IPS-18a (cell line): ENCODE results near the gene NARF.
"Not testable (repeated sequence)": the region's sequence is repeated elsewhere in the genome, so short reads cannot be mapped to it uniquely, and the experiment has no call there.

Source experiments
- H3K27ac ChIP-seq: one replicate; pipeline ENCODE4 v1.5.1; 2013; ENCODE audit warnings: low read length
- H3K27me3 ChIP-seq: one replicate; pipeline ENCODE4 v1.6.1; 2013; ENCODE audit warnings: mild to moderate bottlenecking, low read length; ENCODE audit not compliant: control insufficient read depth, insufficient read depth
- H3K36me3 ChIP-seq: one replicate; pipeline ENCODE4 v1.6.1; 2013; ENCODE audit warnings: low read depth, low read length; ENCODE audit not compliant: control insufficient read depth
- H3K4me1 ChIP-seq: one replicate; pipeline ENCODE4 v1.6.1; 2013; ENCODE audit warnings: low read depth, low read length; ENCODE audit not compliant: control insufficient read depth
- H3K4me3 ChIP-seq: one replicate; pipeline ENCODE4 v1.5.1; 2013; ENCODE audit warnings: low read length
- H3K9ac ChIP-seq: one replicate; pipeline ENCODE4 v1.6.1; 2013; ENCODE audit warnings: mild to moderate bottlenecking, low read length, moderate library complexity
- H3K9me3 ChIP-seq: one replicate; pipeline ENCODE4 v1.6.1; 2013; ENCODE audit warnings: low read depth, low read length; ENCODE audit not compliant: control insufficient read depth

NARF gene

DNA sequence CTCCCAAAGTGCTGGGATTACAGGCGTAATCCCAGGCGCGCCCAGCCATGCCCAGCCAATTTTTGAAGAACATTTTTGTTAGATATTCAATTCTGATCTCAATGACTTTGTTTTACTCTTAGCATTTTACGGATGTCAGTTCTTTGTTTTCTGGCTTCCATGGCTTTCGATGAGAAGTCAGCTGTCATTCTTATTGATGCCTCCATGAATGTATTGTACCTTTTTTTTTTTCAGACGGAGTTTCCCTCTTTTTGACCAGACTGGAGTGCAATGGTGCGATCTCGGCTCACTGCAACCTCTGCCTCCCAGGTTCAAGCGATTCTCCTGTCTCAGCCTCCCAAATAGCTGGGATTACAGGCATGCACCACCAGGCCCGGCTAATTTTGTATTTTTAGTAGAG, 55.3 kb downstream of the NARF start:
- not testable (repeated sequence) for H3K27ac ChIP-seq, H3K4me1 ChIP-seq, H3K9ac ChIP-seq, H3K36me3 ChIP-seq, H3K9me3 ChIP-seq, H3K4me3 ChIP-seq, H3K27me3 ChIP-seq

DNA sequence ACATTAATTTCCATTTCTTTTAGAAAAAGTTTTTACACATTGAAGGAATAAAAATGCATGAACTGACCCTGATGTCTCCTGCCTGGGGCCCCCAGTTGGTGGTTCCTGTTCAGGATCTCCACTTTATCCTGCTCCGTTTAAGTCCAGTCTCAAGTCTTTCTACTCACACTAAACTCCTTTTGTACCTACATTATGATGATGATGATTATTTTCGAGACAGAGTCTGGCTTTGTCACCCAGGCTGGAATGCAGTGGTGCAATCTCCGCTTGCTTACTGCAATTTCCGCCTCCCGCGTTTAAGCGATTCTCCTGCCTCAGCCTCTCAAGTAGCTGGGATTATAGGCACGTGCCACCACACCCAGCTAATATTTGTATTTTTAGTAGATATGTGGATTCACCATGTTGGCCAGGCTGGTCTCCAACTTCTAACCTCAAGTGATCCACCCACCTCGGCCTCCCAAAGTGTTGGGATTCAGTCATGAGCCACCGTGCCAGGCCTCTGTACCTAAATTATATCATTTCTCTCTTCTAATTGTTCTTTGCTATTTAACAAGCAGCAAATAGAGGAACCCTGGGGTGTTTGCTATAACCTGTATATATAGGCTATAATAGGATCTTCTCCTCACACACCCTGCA, 58.8 kb downstream of the NARF start:
- Histone ChIP-seq H3K9ac (no peak overlapping the region), H3K27ac (no peak overlapping the region), H3K36me3 (no peaks in the 10 kb centered on the region), H3K4me1 (no peaks in the 10 kb centered on the region), H3K4me3 (no peak overlapping the region), H3K9me3 (no peaks in the 10 kb centered on the region), H3K27me3 (no peaks in the 10 kb centered on the region)

GRCh38 chr17:82518826-82519810, 60.6 kb downstream of the NARF start, which contains the start of gene FOXK2:
Gene FOXK2, plus strand, starts transcription at chr17:82519732. Its CDS starts 157 bp downstream, at chr17:82519889.
- Histone ChIP-seq H3K27ac (no peak within 1 kb of the TSS), H3K9me3 (no peaks in the 10 kb centered on the region), H3K36me3 (no peaks in the 10 kb centered on the region), H3K9ac (peak within 1 kb of the TSS; percentile 48), H3K4me3 (peak within 1 kb of the TSS; percentile 74), H3K4me1 (no peaks in the 10 kb centered on the region), H3K27me3 (no peaks in the 10 kb centered on the region)

- Histone ChIP-seq H3K9me3 (no peaks in the 10 kb centered on the region), H3K4me1 (no peaks in the 10 kb centered on the region), H3K36me3 (no peaks in the 10 kb centered on the region), H3K4me3 (peak overlapping the region; percentile 74), H3K27ac (no peak overlapping the region), H3K27me3 (no peaks in the 10 kb centered on the region), H3K9ac (peak overlapping the region; percentile 41)
These were observed 61.7 kb downstream of the NARF start for GRCh38 chr17:82519971-82520903.

DNA sequence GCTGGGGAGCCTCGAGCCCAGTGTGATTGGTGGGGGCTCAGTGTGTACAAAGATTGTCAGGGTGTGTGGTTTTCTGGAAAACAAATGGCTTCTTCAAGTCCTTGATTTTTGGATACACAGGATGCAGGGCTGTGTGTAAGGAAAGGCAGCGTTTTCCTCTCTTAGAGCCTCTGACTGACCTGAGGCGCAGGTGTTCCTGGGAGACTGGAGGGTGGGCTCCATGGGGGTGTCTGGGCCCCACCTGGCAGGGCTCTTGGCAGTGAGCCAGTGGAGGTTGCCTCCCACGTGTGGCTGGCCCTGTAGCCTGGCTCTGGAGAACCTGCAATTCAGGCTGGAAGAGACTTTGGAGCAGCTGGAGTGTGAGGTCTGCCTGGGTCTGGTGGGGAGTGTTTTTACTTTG, 66.0 kb downstream of the NARF start:
- H3K4me3 ChIP-seq: no peak overlapping the region
- no peak overlapping the region for H3K27ac ChIP-seq
- H3K9me3 ChIP-seq: no peaks in the 10 kb centered on the region
- H3K36me3 ChIP-seq: no peaks in the 10 kb centered on the region
- no peak overlapping the region for H3K9ac ChIP-seq
- peaks cover 2% of the 10 kb centered on the region for H3K4me1 ChIP-seq
- no peaks in the 10 kb centered on the region for H3K27me3 ChIP-seq

DNA sequence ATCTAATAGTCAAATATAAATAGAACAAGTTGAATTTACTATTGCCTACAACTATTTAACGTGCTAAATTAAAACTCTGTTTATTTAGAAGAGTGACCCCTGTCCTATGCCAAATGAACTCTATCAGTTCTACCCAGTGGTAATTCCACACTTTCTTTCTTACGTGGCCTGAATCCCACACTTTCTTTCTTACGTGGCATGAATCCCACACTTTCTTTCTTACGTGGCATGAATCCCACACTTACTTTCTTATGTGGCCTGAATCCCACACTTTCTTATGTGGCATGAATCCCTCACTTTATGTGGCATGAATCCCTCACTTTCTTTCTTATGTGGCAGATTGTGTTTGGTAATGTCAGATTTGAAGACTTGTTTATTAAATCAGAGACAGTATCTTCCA, 67.2 kb downstream of the NARF start:
- Histone ChIP-seq H3K27me3 (no peaks in the 10 kb centered on the region), H3K36me3 (no peaks in the 10 kb centered on the region), H3K4me1 (peaks cover 4% of the 10 kb centered on the region), H3K9ac (no peak overlapping the region), H3K9me3 (no peaks in the 10 kb centered on the region), H3K27ac (no peak overlapping the region), H3K4me3 (no peak overlapping the region)

DNA sequence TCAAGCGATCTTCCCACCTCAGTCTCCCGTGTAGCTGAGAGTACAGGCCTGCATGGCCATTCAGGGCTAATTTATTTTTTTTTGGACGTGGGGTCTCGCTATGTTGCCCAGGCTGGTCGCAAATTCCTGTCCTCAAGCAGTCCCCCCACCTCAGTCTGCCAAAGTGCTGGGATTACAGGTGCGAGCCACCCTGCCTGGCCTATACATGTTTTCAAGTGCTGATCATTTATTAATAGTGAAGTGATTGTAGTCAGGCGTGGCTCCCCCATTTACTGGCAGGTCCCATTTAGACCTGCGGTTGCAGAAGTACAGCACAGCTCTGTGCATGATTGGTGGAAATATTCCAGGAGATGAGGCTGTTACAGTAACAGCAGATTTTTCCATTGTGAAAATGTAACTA, 69.4 kb downstream of the NARF start:
- H3K4me1 ChIP-seq: peaks cover 4% of the 10 kb centered on the region

GRCh38 chr17:82528484-82529265, 70.1 kb downstream of the NARF start:
- Histone ChIP-seq H3K4me1 (peaks cover 4% of the 10 kb centered on the region), H3K9ac (no peak overlapping the region), H3K27ac (no peak overlapping the region), H3K27me3 (no peaks in the 10 kb centered on the region), H3K4me3 (no peak overlapping the region), H3K9me3 (no peaks in the 10 kb centered on the region), H3K36me3 (no peaks in the 10 kb centered on the region)

More for the DNA sequence above, 69.4 kb downstream of the NARF start:
- Histone ChIP-seq H3K36me3 (no peaks in the 10 kb centered on the region), H3K4me3 (no peak overlapping the region), H3K9ac (no peak overlapping the region), H3K9me3 (no peaks in the 10 kb centered on the region), H3K27me3 (no peaks in the 10 kb centered on the region), H3K27ac (no peak overlapping the region)

DNA sequence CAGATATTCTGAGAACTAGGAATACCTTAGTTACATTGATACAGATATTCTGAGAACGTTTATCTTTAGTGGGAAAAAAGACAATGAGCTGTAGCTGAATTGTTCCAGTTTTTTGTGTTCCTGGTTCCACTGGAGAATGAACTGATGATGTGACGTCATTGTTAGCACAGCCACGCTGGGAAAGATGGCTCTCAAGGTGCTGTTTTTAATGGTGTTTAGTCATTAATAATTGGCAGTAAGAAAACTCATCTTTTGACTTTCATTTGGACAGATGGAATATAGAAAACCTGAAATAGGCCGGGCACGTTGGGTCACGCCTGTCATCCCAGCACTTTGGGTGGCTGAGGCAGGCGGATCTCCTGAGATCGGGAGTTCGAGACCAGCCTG, 71.4 kb downstream of the NARF start:
- no peaks in the 10 kb centered on the region for H3K27me3 ChIP-seq
- H3K27ac ChIP-seq: no peak overlapping the region
- no peaks in the 10 kb centered on the region for H3K9me3 ChIP-seq
- H3K36me3 ChIP-seq: no peaks in the 10 kb centered on the region
- peaks cover 4% of the 10 kb centered on the region for H3K4me1 ChIP-seq
- H3K4me3 ChIP-seq: no peak overlapping the region
- H3K9ac ChIP-seq: no peak overlapping the region

DNA sequence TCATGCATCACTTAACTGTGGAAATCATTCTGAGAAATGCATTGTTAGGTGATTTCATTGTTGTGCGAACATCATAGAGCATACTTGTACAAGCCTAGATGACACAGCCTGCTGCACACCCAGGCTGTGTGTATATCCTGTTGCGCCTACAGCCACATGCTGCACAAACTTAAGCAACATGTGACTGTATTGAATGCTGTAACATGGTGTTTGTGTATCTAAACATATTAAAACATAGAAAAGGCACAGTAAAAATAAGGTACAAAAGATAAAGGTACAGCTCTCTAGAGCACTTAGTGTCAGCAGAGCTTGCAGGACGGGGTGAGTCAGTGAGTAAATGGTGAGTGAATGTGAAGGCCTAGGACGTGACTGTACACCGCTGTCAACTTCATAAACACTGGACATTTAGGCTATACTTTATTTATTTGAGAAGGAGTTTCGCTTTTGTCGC, 72.9 kb downstream of the NARF start:
- Histone ChIP-seq H3K4me1 (peaks cover 4% of the 10 kb centered on the region), H3K27ac (no peak overlapping the region), H3K4me3 (no peak overlapping the region), H3K9ac (no peak overlapping the region), H3K9me3 (no peaks in the 10 kb centered on the region), H3K36me3 (no peaks in the 10 kb centered on the region), H3K27me3 (no peaks in the 10 kb centered on the region)
